GM12892 (cell line): ENCODE measurements around the gene RSU1.

Experiments
- POLR2A ChIP-seq: IDR thresholded peaks from 2 replicates; pipeline ENCODE4 v1.6.1; 2011; ENCODE audit warnings: low read depth, low read length, control low read depth
- POLR2AphosphoS5 ChIP-seq: IDR thresholded peaks from 2 replicates; pipeline ENCODE4 v1.6.1; 2011; ENCODE audit warnings: low read depth, low read length, control low read depth
- TAF1 ChIP-seq: IDR thresholded peaks from 2 replicates; pipeline ENCODE4 v1.6.1; 2011; ENCODE audit warnings: low read depth, mild to moderate bottlenecking, control low read depth, low read length, borderline replicate concordance

- no peak for TF ChIP-seq POLR2A
- TF ChIP-seq POLR2AphosphoS5: no peak
- TF ChIP-seq TAF1: no peak
These were observed 65.1 kb downstream of the RSU1 start for GRCh38 chr10:16752099-16752498.
